Panc1 (cell line): Measurements from ENCODE around the gene MYO1E. TPM values are rescaled to one million over a fixed set of nuclear protein-coding genes. Genes with fewer than 3 reads are reported as not detected.

ENCODE experiments used
- ATAC-seq: fragments of 200-7000 bp; cut with Tn5 transposase; 2 replicates; pipeline ENCODE4 v1.9.1; 2020; ENCODE audit warnings: mild to moderate bottlenecking, moderate library complexity
- BruUV-seq: library from RNA; stranded (reverse); fragments of 400-500 nt; replicated peaks from 2 replicates; lab custom pipeline; 2021; lab: Mats Ljungman, UMichigan
- CTCF ChIA-PET: fragments of 300-600 bp; sonication (Branson Sonifier 250); formaldehyde crosslinking; loops from one replicate; lab custom pipeline; 2022; ENCODE audit warnings: antibody characterized with exemption; lab: Charles Lee
- POLR2A ChIA-PET: fragments of 300-600 bp; sonication (Branson Sonifier 250); formaldehyde crosslinking; loops from one replicate; lab custom pipeline; 2022; ENCODE audit warnings: antibody characterized with exemption; lab: Charles Lee
- DNase-seq: peaks from one replicate; pipeline ENCODE4 v3.0.0-alpha.2; 2010; ENCODE audit warnings: low read depth, low spot score
- H3K27ac ChIP-seq: 2 replicates; pipeline ENCODE4 v1.5.1; 2011; ENCODE audit warnings: mild to moderate bottlenecking, low read length, inconsistent platforms
- H3K27me3 ChIP-seq: fragments of 200-500 bp; sonication (Bioruptor generic); 2 replicates; pipeline ENCODE4 v1.6.0; 2014; ENCODE audit warnings: low read length, inconsistent platforms; ENCODE audit not compliant: control insufficient read depth, insufficient read depth
- H3K36me3 ChIP-seq: fragments of 200-500 bp; sonication (Bioruptor generic); 2 replicates; pipeline ENCODE4 v1.5.1; 2014; ENCODE audit warnings: inconsistent platforms, mild to moderate bottlenecking, low read length, moderate library complexity; ENCODE audit not compliant: control insufficient read depth, insufficient read depth
- H3K4me1 ChIP-seq: 2 replicates; pipeline ENCODE4 v1.5.1; 2011; ENCODE audit warnings: inconsistent platforms, mild to moderate bottlenecking, low read length, moderate library complexity; ENCODE audit not compliant: control insufficient read depth, insufficient read depth
- H3K4me3 ChIP-seq, 2 experiments: 2 replicates each; pipeline ENCODE4 v1.5.1; 2011 to 2012; ENCODE audit warnings: low read depth in 2 of 2, low read length in 2 of 2, mild to moderate bottlenecking in 2 of 2, inconsistent platforms in 1 of 2, moderate library complexity in 1 of 2
- H3K9me3 ChIP-seq: fragments of 200-500 bp; sonication (Bioruptor generic); 2 replicates; pipeline ENCODE4 v1.5.1; 2014; ENCODE audit warnings: low read depth, mild to moderate bottlenecking, inconsistent platforms, low read length, moderate library complexity; ENCODE audit not compliant: control insufficient read depth, insufficient read depth
- CTCF ChIP-seq: fragments of 450-650 bp; IDR thresholded peaks from 2 replicates; pipeline ENCODE4 v1.5.1; 2017; ENCODE audit warnings: mild to moderate bottlenecking
- POLR2AphosphoS5 ChIP-seq: IDR thresholded peaks from 2 replicates; pipeline ENCODE4 v1.6.1; 2012; ENCODE audit warnings: mild to moderate bottlenecking, low read depth, low read length, moderate library complexity
- REST ChIP-seq, 2 experiments: IDR thresholded peaks; 2 replicates each; pipeline ENCODE4 v1.6.1; 2011 to 2012; ENCODE audit warnings: low read depth in 2 of 2, control low read depth in 1 of 2, low read length in 1 of 2, mild to moderate bottlenecking in 1 of 2, moderate library complexity in 1 of 2; ENCODE audit not compliant: insufficient read depth in 1 of 2
- SIN3A ChIP-seq: IDR thresholded peaks from 2 replicates; pipeline ENCODE4 v1.6.1; 2012; ENCODE audit warnings: low read depth, mild to moderate bottlenecking, low read length, moderate library complexity, borderline replicate concordance; ENCODE audit not compliant: insufficient read depth
- TCF7L2 ChIP-seq: IDR thresholded peaks from 2 replicates; pipeline ENCODE4 v1.6.1; 2011; ENCODE audit warnings: mild to moderate bottlenecking, low read depth, low read length, inconsistent platforms
- in situ Hi-C: cut with HindIII; loops from 2 replicates; pipeline ENCODE4 v1.10.0; 2016; ENCODE audit warnings: low sequenced_read_pairs, low pct_unique_long_range_greater_than_20kb
- intact Hi-C: fragments of 100-400 bp; cut with micrococcal nuclease; formaldehyde crosslinking; loops from one replicate; pipeline ENCODE4 v1.10.0; 2022; ENCODE audit not compliant: unreplicated experiment
- total RNA-seq: library from RNA; stranded (reverse); gene quantifications from one replicate; pipeline ENCODE4 v1.2.1, GENCODE V29; 2021; ENCODE audit not compliant: unreplicated experiment

MYO1E gene
- total RNA-seq, 1 experiment from 2014 or later = 161 TPM

GRCh38 chr15:59340325-59340724 is 32.3 kb downstream of the MYO1E start:
- intact Hi-C loops = no loop called here

GRCh38 chr15:59339252-59339672 is 33.4 kb downstream of the MYO1E start:
- ChIA-PET POLR2A (no interaction called here), CTCF (no interaction called here)
- no peak for ATAC-seq
- peaks cover 8% of the 10 kb centered on the region for H3K4me1 ChIP-seq
- in situ Hi-C loops = no loop called here
- TF ChIP-seq REST (IDR thresholded peaks at IDR 0.05; ENCODE audit: insufficient read depth in 1 of 2, low read depth in 2 of 2, low read length in 1 of 2) = no peak
- no peak for TF ChIP-seq TCF7L2
- TF ChIP-seq CTCF = no peak
- no peak for TF ChIP-seq POLR2AphosphoS5
- TF ChIP-seq SIN3A = no peak
- no peaks in the 10 kb centered on the region for H3K9me3 ChIP-seq
- H3K27ac ChIP-seq = no peak overlapping the region; the same call in 1 of the 2 replicates
- no peaks in the 10 kb centered on the region for H3K36me3 ChIP-seq
- intact Hi-C loops = no loop called here
- BruUV-seq = no TSS peak
- DNase-seq = no peak
- H3K4me3 ChIP-seq = no peak overlapping the region
- H3K27me3 ChIP-seq = no peaks in the 10 kb centered on the region

More at GRCh38 chr15:59340325-59340724, 32.3 kb downstream of the MYO1E start:
- CTCF ChIA-PET = no interaction called here
- H3K9me3 ChIP-seq = no peaks in the 10 kb centered on the region
- TF ChIP-seq TCF7L2 (no peak), SIN3A (no peak), REST (IDR thresholded peaks at IDR 0.05; ENCODE audit: insufficient read depth in 1 of 2, low read depth in 2 of 2, low read length in 1 of 2) (no peak), CTCF (no peak), POLR2AphosphoS5 (no peak)
- no peaks in the 10 kb centered on the region for H3K27me3 ChIP-seq
- H3K4me1 ChIP-seq = peaks cover 4% of the 10 kb centered on the region
- H3K27ac ChIP-seq = no peak overlapping the region
- DNase-seq = no peak
- POLR2A ChIA-PET = interaction anchor here (0.7 kb wide), 1 partner anchor 202 kb away, joined by 10 read pairs; no protein-coding TSS in a partner anchor
- H3K4me3 ChIP-seq = no peak overlapping the region
- BruUV-seq = no TSS peak
- in situ Hi-C loops = no loop called here
- no peak for ATAC-seq
- H3K36me3 ChIP-seq = no peaks in the 10 kb centered on the region
